Osteocyte (in vitro differentiated cells): ENCODE measurements around the gene DOC2B. TPM values are rescaled to one million over a fixed set of nuclear protein-coding genes. Genes with fewer than 3 reads are reported as not detected.

ENCODE experiments used
- DNase-seq: peaks from one replicate; pipeline ENCODE4 v3.0.0; 2021; ENCODE audit warnings: mixed read lengths; ENCODE audit not compliant: unreplicated experiment; ENCODE audit errors: extremely low spot score
- H3K27ac Mint-ChIP-seq: one replicate; pipeline ENCODE4 v1.8.0; 2021; ENCODE audit warnings: mild to moderate bottlenecking, mixed read lengths; ENCODE audit not compliant: unreplicated experiment
- H3K27me3 Mint-ChIP-seq: one replicate; pipeline ENCODE4 v1.8.0; 2021; ENCODE audit warnings: mixed read lengths; ENCODE audit not compliant: unreplicated experiment
- H3K36me3 Mint-ChIP-seq: one replicate; pipeline ENCODE4 v1.8.0; 2021; ENCODE audit warnings: mixed read lengths; ENCODE audit not compliant: unreplicated experiment
- H3K4me1 Mint-ChIP-seq: one replicate; pipeline ENCODE4 v1.8.0; 2021; ENCODE audit warnings: mixed read lengths; ENCODE audit not compliant: unreplicated experiment
- H3K4me3 Mint-ChIP-seq: one replicate; pipeline ENCODE4 v1.8.0; 2021; ENCODE audit warnings: mild to moderate bottlenecking, moderate library complexity, mixed read lengths; ENCODE audit not compliant: unreplicated experiment
- H3K9me3 Mint-ChIP-seq: one replicate; pipeline ENCODE4 v1.8.0; 2021; ENCODE audit warnings: mixed read lengths; ENCODE audit not compliant: unreplicated experiment
- total RNA-seq: library from RNA; stranded (reverse); gene quantifications from 2 replicates; pipeline ENCODE4 v1.2.1, GENCODE V29; 2021
- TF ChIP-seq, protein P1 (sequence below): fragments of 200-600 bp; sonication (generic); IDR thresholded peaks from 2 replicates; pipeline ENCODE4 v1.5.0; 2021; ENCODE audit warnings: antibody characterized with exemption, mild to moderate bottlenecking, moderate library complexity

DOC2B gene
- total RNA-seq, 1 donor from 2014 or later = not detected

DNA sequence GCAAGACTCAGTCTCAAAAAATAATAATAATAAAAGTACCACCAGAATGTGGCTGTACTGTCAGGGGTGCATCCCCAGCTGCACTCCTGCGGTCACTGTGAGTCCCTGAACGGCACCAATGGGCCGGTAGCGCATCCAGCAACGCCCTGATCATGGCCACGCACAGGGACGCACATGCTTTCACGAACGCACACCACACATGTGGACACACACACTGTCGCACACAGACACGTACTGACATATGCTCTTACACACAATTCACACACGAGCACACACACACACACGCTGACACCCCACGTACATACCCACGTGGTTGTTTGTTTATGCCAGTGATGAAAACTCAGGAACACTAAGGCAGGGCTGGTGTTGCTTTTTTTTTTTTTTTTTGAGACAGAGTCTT is 21.8 kb downstream of the DOC2B start:
- H3K4me3 Mint-ChIP-seq = no peak overlapping the region
- no peak for DNase-seq
- TF ChIP-seq, protein P1, sequence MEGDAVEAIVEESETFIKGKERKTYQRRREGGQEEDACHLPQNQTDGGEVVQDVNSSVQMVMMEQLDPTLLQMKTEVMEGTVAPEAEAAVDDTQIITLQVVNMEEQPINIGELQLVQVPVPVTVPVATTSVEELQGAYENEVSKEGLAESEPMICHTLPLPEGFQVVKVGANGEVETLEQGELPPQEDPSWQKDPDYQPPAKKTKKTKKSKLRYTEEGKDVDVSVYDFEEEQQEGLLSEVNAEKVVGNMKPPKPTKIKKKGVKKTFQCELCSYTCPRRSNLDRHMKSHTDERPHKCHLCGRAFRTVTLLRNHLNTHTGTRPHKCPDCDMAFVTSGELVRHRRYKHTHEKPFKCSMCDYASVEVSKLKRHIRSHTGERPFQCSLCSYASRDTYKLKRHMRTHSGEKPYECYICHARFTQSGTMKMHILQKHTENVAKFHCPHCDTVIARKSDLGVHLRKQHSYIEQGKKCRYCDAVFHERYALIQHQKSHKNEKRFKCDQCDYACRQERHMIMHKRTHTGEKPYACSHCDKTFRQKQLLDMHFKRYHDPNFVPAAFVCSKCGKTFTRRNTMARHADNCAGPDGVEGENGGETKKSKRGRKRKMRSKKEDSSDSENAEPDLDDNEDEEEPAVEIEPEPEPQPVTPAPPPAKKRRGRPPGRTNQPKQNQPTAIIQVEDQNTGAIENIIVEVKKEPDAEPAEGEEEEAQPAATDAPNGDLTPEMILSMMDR = no peak
- H3K27me3 Mint-ChIP-seq = peaks cover 10% of the 10 kb centered on the region
- no peaks in the 10 kb centered on the region for H3K9me3 Mint-ChIP-seq
- no peak overlapping the region for H3K27ac Mint-ChIP-seq
- H3K36me3 Mint-ChIP-seq = no peaks in the 10 kb centered on the region
- no peaks in the 10 kb centered on the region for H3K4me1 Mint-ChIP-seq

DNA sequence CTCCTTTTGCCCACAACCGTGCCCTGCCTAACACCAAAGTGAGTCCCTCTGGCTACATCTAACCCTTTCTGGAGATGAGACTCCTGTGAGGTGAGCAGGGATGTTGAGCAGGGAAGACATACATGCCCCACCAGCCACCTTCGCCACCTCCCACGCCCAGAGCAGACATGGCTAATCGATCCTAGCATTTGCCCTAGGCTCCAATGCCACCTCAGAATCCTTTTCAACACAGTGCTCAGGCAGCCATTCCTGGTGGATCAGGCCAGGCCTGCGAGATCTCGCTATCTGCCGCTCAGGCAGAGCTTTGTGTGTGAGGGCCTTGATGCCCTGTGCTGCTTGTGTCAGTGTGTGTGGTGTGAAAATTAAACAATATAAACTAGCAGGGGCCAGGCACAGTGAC is 23.1 kb downstream of the DOC2B start:
- Mint-ChIP-seq H3K27me3 (peaks cover 12% of the 10 kb centered on the region), H3K9me3 (no peaks in the 10 kb centered on the region), H3K27ac (no peak overlapping the region), H3K4me1 (no peaks in the 10 kb centered on the region), H3K36me3 (no peaks in the 10 kb centered on the region), H3K4me3 (no peak overlapping the region)
- TF ChIP-seq, protein P1 = no peak
- DNase-seq = no peak

DNA sequence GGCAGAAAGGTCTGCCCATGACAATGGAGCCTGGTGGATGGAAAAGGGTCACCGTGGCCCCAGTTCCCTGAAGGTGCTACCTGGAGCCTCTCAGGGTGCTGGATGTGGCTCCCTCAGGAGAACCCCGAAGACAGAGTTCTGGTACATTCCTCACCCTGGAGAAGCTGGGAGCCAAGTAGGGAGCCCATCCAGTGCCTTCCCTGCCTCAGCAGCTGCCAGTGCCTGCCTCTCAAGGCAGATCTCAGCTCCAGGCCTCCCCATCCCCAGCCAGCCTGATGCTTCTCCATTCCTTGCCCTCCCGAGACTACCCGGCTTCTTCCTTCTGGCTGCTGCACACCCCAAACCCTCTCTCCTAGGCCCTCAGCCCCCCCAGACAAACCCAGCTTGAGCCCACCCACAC is 23.5 kb downstream of the DOC2B start:
- Mint-ChIP-seq H3K9me3 (no peaks in the 10 kb centered on the region), H3K4me1 (no peaks in the 10 kb centered on the region), H3K27me3 (peaks cover 12% of the 10 kb centered on the region), H3K36me3 (no peaks in the 10 kb centered on the region), H3K27ac (no peak overlapping the region), H3K4me3 (no peak overlapping the region)
- TF ChIP-seq, protein P1 = no peak
- DNase-seq = no peak

DNA sequence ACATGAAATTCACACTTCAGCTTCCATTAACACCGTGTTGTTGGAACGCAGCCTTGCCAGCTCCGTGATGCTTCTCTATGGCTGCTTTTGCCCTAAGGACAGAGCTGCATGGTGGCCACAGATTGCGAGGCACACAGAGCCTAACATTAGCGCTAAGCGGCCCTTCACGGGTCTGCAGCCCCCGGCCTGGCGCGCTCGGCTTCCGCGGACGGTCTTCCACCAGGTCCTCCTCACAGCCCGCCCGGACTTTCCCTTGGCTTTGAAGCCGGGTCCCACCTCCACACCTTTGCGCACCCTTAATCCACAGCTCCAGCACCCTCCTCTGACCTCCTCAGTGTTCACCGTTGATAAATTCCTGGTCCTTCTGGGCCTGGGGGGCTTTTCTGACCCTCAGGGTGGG is 24.5 kb downstream of the DOC2B start:
- Mint-ChIP-seq H3K4me1 (no peaks in the 10 kb centered on the region), H3K9me3 (no peaks in the 10 kb centered on the region), H3K27me3 (peaks cover 12% of the 10 kb centered on the region), H3K27ac (no peak overlapping the region), H3K36me3 (no peaks in the 10 kb centered on the region), H3K4me3 (no peak overlapping the region)
- TF ChIP-seq, protein P1 = no peak
- no peak for DNase-seq

DNA sequence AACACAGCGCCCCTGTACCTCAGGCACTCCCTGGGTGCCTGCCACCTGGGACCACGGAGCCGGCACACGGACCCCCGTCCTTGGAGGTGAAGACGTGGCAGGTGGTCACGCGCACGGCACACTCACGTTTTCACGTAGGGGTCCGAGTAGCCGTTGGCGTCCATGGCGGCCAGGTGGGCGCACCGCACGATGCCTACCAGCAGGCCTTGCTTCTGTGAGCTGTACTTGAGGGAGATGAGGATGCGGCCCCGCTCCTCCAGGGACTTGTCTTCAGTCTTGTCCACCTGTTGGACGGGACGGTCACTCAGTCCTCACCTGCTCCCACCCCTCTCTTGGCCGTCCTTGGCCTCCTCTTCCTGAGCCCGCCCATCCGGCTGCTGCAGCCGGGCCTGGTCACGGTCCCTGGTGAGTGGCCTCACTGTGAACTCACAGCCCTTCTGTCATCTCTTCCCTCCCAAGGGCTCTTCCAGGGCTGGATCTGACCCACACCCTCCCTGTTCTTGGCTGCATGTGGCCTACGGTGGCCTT is 25.3 kb downstream of the DOC2B start:
- H3K4me3 Mint-ChIP-seq = no peak overlapping the region
- H3K4me1 Mint-ChIP-seq = no peaks in the 10 kb centered on the region
- H3K27me3 Mint-ChIP-seq = peaks cover 16% of the 10 kb centered on the region
- H3K27ac Mint-ChIP-seq = no peak overlapping the region
- H3K36me3 Mint-ChIP-seq = no peaks in the 10 kb centered on the region
- TF ChIP-seq, protein P1 = no peak
- no peaks in the 10 kb centered on the region for H3K9me3 Mint-ChIP-seq
- no peak for DNase-seq
